ENCODE results near the gene LMTK2.
"Not testable (repeated sequence)": the region's sequence is repeated elsewhere in the genome, so short reads cannot be mapped to it uniquely, and the experiment has no call there.

LMTK2 gene

DNA sequence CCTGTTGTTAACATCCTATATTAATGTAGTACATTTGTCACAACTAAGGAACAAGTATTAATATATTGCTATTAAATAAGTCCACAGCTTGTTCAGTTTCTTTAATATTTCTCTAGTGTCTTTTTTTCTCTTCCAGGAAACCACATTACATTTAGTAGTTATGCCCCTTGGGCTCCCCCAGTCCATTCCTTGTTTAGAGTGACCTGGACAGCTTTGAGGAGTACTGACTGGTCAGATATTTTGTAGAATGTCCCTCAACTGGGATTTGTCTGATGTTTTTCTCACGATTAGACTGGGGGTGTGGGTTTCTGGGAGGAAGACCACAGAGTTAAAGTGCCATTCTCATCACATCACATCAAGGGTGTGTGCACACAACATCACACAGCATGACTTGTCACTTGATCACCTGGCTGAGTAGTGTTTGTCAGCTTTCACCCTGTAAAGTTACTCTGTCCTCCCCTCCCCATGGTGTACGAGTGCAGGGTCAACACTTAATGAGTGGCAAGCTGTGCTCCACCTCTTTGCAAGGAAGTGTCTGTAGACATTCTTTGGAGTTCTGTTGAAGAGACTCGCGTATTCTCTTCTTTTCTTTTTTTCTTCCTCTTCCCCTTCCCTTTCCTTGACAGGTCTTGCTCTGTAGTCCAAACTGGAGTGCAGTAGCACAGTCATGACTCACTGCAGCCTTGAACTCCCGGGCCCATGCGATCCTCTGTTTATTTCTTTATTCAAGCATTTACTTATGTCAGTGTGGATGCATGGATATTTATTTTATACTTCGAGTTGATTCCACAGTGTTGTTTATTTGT, 10.2 kb downstream of the LMTK2 start:
- TF ChIP-seq, protein P1, sequence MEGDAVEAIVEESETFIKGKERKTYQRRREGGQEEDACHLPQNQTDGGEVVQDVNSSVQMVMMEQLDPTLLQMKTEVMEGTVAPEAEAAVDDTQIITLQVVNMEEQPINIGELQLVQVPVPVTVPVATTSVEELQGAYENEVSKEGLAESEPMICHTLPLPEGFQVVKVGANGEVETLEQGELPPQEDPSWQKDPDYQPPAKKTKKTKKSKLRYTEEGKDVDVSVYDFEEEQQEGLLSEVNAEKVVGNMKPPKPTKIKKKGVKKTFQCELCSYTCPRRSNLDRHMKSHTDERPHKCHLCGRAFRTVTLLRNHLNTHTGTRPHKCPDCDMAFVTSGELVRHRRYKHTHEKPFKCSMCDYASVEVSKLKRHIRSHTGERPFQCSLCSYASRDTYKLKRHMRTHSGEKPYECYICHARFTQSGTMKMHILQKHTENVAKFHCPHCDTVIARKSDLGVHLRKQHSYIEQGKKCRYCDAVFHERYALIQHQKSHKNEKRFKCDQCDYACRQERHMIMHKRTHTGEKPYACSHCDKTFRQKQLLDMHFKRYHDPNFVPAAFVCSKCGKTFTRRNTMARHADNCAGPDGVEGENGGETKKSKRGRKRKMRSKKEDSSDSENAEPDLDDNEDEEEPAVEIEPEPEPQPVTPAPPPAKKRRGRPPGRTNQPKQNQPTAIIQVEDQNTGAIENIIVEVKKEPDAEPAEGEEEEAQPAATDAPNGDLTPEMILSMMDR (IDR thresholded peaks at IDR 0.05; ENCODE audit: extremely low read depth, missing control alignments), result no peak
- DNase-seq (ENCODE audit: low spot score), result no peak

DNA sequence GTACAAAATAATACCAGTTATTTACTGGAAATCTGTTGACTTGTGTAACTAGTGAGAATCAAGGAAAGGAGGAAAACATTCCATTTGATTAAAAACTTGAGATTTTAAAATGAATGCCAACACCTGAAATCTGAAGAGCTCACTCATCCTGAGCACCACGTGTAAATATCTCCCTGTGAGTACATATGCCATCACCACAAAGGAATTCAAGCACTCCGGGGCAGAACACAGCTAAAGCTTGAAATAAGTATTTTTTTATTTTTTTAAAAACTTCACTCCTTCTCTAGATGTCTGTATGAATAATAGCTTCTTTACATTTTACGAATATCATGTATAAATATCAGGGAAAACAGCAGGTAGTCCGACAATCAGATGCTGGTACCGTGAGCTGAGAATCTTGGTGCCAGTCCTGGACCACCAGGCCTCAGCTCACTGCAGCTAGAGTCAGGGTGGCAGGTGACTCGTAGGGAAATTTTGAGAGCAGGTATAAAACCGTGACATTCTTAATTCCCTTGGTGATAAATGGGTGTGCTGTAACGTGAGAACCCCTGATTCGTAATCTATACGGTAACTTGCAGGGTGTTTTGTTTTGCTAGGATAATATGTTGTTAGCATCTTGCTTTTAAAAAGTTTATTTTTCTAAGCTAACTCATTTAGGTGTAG, 12.7 kb downstream of the LMTK2 start:
- TF ChIP-seq, protein P1 (IDR thresholded peaks at IDR 0.05; ENCODE audit: extremely low read depth, missing control alignments), result no peak
- no peak for DNase-seq (ENCODE audit: low spot score)

DNA sequence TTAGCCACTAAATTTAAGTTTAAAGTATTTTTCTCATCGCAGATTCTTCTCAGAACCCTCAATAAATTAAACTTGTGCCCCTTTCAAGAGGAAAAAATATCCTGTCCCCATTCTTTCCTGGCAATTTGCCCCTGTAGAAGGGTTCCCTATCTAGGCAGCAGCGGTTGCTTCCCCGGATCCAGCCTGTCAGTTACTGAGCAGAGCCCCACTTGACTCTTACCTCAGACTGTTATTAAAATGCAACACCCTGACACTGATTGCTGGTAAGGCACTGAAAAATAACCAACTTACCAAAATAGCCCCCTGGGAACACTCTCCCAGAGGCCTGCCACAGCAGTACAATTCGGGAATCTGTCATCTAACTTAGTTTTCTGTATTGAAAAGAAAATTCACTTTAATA, 13.9 kb downstream of the LMTK2 start:
- TF ChIP-seq, protein P1 (IDR thresholded peaks at IDR 0.05; ENCODE audit: extremely low read depth, missing control alignments), result no peak
- no peak for DNase-seq (ENCODE audit: low spot score)

DNA sequence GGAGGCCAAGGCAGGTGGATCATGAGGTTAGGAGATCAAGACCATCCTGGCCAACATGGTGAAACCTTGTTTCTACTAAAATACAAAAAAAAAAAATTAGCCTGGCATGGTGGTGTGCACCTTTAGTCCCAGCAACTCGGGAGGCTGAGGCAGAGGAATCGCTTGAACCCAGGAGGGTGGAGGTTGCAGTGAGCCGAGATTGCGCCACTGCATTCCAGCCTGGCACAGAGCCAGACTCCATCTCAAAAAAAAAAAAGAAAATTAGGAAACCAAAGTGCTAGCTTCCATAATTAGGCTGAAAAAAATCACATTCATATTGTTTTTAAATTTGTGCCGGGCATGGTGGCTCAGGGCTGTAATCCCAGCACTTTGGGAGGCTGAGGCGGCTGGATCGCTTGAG, 14.7 kb downstream of the LMTK2 start:
- not testable (repeated sequence) for DNase-seq (ENCODE audit: low spot score)

DNA sequence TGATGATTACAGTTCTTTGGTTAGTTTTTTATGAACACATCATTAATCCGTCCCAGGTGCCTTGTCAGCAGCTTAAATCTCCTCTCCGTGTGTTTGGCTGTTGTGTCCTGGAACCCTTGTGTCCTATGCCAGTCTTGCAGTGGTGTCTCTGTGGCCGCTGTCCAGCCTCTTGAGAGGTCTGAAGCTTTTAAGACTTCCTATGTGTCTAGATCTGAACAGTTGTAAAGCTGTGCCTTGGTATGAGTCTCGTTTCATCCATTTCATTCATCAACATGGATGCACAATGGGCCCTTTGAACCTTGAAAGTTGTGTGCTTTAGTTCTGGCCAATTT, 16.7 kb downstream of the LMTK2 start:
- DNase-seq (ENCODE audit: low spot score), result no peak
- TF ChIP-seq, protein P1 (IDR thresholded peaks at IDR 0.05; ENCODE audit: extremely low read depth, missing control alignments), result no peak

DNA sequence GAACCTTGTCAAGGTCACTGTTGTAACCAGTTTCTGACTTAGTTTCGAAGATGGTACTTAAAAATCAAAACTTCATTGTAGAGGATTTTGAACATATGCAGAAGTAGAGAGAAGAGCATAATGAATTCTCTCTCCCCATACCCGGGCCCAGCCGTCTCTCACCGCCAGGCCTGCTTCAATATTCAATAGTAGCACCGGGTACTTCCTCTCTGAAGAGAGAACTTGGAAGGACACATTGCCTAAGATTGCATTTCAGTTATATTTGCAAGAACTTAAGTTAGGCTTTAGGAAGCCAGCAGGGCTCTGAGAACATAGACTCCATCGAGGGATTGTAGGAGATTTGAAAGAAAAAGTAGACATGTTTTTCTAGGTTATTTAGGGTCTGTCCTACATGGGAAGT, 19.1 kb downstream of the LMTK2 start:
- no peak for DNase-seq (ENCODE audit: low spot score)
- TF ChIP-seq, protein P1 (IDR thresholded peaks at IDR 0.05; ENCODE audit: extremely low read depth, missing control alignments), result no peak

DNA sequence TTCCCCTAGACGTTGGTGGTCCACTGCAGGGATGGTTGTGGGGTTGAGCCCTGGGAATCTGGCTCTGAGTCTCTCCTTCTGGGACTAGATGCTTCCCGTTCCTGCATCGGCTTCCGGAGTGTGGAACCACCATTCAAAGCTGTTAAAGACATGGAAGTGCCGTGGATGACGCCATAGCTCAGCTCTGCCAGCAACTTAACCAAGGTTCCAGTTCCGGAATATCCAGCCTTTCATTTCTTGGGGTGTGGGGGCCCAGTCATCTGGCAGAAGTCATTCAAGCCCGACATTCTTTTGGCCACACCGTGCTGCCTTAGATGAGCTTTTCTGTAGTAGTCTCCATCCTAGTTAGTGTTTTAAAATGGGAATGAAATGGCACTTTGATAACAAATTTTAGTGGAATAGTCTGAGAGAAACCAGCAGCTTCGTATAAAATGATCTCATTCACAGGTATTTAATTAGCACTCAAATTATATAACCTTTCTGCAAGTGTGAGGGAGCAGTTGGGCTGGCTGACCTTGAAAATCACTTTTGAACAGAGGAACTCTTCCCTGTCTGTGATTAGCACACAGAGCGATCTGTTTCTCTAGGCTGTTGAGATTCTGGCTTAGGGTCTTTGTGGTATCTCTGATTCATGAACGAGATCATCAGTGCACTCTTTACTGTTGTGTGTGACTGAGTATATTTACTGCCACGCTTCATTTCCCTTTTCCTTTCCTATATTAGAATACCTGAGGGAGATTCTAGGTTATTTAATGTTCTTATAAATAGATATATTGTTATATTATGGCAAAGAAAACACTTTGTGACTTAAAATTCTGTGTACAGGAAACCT, 19.9 kb downstream of the LMTK2 start:
- DNase-seq (ENCODE audit: low spot score), result no peak
- TF ChIP-seq, protein P1 (IDR thresholded peaks at IDR 0.05; ENCODE audit: extremely low read depth, missing control alignments), result no peak
